EL (cell line): ENCODE measurements around the gene KMT2D.

Source experiments
- DNase-seq: peaks from one replicate; pipeline ENCODE4 v3.0.0-alpha.2; 2016

KMT2D gene

GRCh38 chr12:49060237-49061156 lies at the start of gene KMT2D:
Gene KMT2D (minus strand): TSS chr12:49060794. CDS start chr12:49055324, 5,470 bp downstream.
- DNase-seq, result peak; percentile 94

- DNase-seq, result no peak
Measured at GRCh38 chr12:49109641-49110463, 49.3 kb upstream of the KMT2D start.

DNA sequence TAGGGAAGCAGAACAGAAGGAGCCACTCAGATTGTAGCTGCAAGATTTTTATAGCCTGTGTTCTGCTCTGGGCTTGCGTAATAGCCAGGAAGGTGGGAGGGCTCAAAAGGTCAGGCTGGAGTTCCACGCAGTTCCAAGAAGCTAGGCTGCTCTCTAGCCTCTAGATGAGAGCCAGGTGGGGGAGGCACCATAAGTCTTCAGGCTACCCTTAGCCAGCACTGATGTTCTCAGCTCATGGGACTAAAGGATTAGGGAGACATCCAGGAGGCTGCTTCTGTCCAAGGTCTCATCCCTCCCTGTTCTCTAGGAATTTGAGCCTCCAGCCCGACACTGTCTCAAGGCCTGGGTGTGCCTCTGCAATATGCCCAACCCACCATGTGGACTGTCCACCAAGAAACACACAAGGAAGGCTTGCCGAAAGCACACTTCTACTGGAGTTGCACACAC lies 48.4 kb upstream of the KMT2D start:
- peak; percentile 42 for DNase-seq

DNA sequence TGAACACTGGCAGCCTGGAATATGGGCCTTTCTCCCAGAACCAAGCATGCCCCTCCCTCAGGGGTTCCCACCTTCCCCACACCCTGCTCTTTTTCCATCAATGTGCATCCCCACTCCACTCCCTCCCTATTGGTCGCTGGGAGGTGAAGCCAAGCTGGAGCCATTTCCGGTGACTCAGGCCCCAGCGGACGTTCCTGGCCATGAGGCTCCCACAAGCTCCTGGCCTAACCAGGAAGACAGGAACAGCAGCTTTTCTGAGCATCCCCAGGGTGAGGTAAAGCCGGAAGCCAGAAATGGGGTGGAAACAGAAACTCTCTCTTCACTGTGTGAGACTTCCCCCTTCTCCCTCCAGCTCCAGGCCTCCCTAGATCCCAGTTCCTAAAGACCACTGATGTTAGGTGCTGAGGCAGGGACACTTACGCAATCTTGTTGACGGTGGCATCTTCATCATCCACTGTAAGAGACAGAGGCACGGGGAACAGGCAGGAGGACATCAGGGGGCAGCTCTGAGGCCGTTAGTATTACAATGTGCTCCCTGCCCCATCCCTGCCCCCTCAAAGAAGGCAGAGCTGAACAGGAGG lies 45.0 kb upstream of the KMT2D start:
- DNase-seq, result no peak

- DNase-seq, result no peak
Measured at GRCh38 chr12:49104822-49105221, 44.2 kb upstream of the KMT2D start.

DNA sequence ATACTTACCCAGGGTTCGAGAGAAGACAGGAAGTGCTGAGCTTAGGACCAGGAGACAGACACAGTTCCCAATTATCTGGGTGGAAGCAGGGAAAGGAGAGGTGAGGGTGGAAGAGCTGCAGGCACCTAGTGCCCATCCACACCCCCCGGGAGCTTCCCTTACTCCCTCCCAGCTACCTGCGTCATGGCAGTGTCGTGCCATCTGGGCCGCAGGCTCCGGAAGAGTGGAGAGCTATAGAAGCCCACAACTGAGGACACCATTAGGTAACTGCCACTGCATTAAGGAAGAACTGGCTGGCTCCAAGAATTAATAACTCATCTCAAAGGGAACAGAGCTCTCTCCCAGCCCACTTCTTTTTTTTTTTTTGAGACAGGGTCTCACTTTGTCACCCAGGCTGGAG lies 39.8 kb upstream of the KMT2D start:
- no peak for DNase-seq

GRCh38 chr12:49098703-49099102 lies 38.1 kb upstream of the KMT2D start:
- DNase-seq, result no peak

DNA sequence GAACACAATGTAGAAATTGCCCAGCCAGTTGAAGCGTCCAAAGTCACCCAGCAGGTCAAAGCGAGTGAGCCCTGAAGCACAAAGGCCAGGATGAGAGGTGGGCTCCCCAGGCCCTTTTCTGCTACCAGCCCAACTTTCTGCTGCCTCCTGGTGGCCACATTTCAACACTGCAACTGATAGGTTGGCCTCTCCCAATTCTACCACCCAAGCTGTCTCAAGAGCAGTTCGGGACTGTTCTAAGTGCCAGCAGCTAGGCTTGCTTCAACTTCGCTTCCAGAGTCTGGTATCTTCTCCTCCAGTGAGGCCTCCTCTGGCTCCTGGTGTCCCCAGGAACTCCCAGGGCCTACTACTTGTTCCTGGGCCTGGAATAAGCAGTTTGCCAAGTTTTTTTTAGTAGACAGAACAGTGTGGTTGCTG lies 37.4 kb upstream of the KMT2D start:
- peak; percentile 45 for DNase-seq

GRCh38 chr12:49097381-49097780 lies 36.8 kb upstream of the KMT2D start:
- no peak for DNase-seq

GRCh38 chr12:49094975-49095365 lies 34.4 kb upstream of the KMT2D start:
- no peak for DNase-seq

DNA sequence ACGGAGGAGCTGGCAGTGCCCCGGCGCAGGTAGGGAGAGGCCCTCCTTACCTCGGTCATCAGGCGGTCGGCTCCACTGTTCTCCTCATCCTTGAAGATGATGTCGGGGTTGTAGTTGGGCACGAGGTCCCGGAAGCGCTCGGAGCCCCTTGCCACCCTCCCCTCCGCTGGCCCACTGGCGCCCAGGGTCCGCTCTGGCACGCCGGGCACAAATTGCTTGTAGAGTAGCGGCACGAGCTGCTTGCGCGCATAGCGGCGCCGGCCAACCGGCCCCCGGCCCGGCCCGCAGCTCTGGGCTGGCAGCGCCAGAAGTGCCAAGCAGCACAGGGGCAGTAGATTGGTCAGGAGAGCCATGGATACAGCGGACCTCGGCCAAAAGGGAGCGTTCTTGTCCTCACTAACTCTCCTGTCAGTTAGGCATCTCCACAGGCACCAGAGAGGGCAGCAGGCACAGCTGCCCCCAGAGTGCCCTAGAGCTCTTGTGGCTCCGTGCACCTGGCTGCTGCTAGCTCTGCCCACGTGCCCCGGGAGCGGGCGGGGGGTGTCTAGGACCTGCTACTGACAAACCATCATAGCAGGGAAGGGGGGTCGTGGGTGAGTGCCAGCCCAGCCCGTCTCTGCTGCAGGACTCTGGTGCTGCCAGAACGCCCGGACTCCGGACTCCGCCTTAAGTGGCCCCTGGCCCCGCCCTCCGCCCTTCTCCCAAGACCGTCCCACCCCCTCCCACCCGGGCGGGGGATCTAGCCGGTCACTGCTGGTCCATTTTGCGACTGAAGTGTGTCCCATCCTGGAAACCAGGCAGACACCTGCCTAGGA lies 33.8 kb upstream of the KMT2D start, which contains the start of gene DHH:
Gene DHH (minus strand): TSS at position 642 of the 815 bp plus-strand sequence. CDS start 289 bp downstream, at position 353.
- DNase-seq, result peak; percentile 15

GRCh38 chr12:49093792-49094159 lies 33.2 kb upstream of the KMT2D start:
- no peak for DNase-seq

DNA sequence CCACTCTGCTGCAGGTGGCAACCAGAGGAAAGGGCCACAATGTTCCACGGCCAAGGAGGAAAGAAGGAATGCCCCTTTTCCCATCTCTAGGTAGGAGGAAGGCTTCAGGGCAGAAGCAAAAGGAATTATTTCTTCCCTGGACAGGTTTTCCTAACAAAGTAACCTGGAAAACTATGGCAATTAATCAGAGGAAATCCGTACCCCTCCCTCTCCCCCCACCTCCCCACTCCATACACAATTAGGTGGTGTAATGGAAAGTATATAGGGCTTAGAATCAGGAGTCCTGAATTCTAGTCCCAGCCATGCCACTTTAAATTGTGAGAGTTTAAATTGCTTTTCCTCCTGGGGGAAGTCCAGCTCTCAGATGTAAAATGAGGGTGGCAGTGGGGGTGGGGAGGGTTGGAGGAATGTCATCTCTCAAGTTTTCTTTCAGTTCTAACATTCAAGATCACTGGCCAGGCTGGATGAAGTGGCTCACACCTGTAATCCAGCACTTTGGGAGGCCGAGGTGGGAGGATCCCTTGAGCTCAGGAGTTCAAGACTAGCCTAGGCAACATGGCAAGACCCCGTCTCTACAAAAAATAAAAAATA lies 32.3 kb upstream of the KMT2D start:
- DNase-seq, result no peak

DNA sequence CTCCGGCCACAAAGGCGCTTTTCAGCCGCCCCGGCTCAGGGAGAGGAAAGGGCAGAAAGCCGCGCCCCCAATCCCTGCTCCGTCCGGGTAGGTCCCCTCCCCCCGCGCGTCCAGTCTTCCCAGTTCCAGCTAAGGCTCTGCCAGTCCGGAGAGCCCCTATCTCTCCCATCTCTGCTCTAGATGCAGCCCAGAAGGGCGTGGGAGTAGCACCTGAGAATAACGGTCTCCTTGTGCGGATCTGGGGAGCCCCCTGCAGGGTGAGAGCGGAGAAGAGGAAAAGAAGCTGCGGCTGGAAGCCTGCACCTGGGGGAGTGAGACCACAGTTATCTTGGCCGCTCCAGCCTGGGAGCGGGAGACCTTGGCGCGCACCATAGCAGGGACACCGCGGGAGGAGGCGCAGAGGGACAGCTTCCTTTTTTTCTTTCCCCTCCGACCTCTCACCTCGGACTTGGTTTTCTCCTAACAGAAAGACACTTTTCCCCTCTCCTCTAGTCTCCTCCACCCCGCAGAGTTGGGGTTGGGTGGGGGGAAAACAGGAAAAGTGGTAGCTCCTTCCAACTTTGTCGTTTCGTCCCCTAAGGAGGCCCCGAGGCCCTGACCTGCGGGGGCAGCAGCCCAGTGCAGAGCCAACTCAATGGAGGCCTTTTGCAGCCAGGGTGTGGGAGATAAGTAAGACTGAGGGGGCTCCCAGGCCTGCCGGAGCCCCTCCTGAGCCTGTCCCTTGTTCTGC lies 31.7 kb upstream of the KMT2D start:
- peak; percentile 75 for DNase-seq

GRCh38 chr12:49091836-49092085 lies 31.2 kb upstream of the KMT2D start:
- no peak for DNase-seq

GRCh38 chr12:49091056-49091835 lies 30.7 kb upstream of the KMT2D start:
- DNase-seq, result no peak

DNA sequence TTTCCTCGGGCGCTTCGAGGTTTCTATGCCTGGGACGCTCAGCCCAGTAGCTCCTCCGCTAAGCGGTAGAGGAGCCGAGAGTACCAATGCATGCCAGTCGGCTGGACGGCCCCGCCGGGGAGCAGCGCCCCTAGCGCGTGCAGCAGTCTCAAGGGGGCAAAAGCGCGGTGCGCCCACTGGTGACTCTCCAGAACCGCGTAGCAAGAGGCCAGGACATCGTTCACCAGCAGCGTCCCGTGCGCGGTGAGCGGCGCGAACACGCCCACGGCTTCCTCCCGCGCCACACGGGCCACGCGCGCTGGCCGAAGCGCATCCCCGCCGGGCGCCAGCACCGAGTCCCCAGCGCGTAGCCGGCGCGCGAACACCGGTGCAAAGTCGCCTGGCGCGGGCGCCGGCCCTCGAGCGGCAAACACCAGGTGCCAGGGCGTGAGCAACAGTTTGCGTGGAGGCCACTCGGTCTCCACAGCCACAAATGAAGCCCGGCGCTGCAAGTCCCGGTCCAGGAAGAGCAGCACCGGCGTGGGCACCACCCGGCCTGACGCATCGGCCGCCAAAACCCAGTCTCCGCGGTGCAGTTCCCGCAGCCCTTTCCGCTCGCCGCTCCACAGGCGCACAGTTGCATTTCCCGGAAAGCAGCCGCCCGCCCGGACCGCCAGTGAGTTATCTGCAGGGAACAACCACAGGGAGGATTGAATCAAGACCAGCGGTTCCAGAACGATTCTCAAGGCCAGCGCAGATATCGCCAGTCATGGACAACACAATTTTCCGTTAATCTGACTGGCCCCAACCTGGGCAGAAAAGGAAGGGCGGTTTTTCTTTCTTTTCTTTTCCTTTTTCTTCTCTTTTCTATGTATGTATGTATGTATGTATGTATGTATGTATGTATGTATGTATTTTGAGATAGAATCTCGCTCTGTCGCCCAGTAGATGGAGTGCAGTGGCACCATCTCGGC lies 29.5 kb upstream of the KMT2D start:
- DNase-seq, result peak; percentile 68

DNA sequence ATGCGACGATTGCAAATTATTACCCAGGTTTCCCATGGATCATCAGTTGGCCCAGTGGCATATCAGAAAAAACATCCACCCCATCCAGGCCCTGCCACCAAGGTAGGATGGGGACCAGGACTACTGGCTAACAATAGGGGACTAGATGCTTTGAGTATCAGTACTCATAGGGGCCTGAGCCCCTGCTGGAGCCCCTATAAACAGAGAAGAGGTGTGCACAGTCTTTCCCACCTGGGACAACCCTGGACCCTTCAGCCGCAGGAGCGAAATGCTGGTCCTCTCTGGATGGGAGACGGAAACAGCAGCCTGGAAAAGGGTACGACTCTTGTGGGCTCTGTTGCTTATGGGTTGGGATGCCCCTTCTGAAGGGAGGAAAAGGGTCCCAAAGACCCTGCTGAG lies 28.3 kb upstream of the KMT2D start:
- no peak for DNase-seq

- peak; percentile 88 for DNase-seq
Measured at GRCh38 chr12:49088150-49088931, 27.7 kb upstream of the KMT2D start.
